Progenitor cell of endocrine pancreas (in vitro differentiated cells): ENCODE measurements around the gene ADNP2. TPM values are rescaled to one million over a fixed set of nuclear protein-coding genes. Genes with fewer than 3 reads are reported as not detected.
A peak's percentile ranks its signal among the peaks of the same experiment; 100 is the strongest.

Source experiments
- DNase-seq: peaks from one replicate; pipeline ENCODE4 v3.0.0; 2021; ENCODE audit warnings: low spot score; ENCODE audit not compliant: unreplicated experiment
- H3K27ac Mint-ChIP-seq: 2 replicates; pipeline ENCODE4 v1.8.0; 2021; ENCODE audit warnings: mild to moderate bottlenecking, moderate library complexity, mixed read lengths
- H3K27me3 Mint-ChIP-seq: 2 replicates; pipeline ENCODE4 v1.8.0; 2021; ENCODE audit warnings: mixed read lengths
- H3K36me3 Mint-ChIP-seq: 2 replicates; pipeline ENCODE4 v1.8.0; 2022; ENCODE audit warnings: mixed read lengths; ENCODE audit not compliant: insufficient read depth
- H3K4me1 Mint-ChIP-seq: 2 replicates; pipeline ENCODE4 v1.8.0; 2021; ENCODE audit warnings: low read depth, mixed read lengths
- H3K4me3 Mint-ChIP-seq: 2 replicates; pipeline ENCODE4 v1.8.0; 2021; ENCODE audit warnings: low read depth, mild to moderate bottlenecking, moderate library complexity, mixed read lengths
- H3K9me3 Mint-ChIP-seq: 2 replicates; pipeline ENCODE4 v1.8.0; 2021; ENCODE audit warnings: low read depth, mixed read lengths
- total RNA-seq: library from RNA; stranded (reverse); gene quantifications from 2 replicates; pipeline ENCODE4 v1.2.1, GENCODE V29; 2021
- TF ChIP-seq, protein P1 (sequence below): fragments of 200-600 bp; sonication (generic); IDR thresholded peaks from one replicate; pipeline ENCODE4 v1.5.0; 2021; ENCODE audit warnings: antibody characterized with exemption, mild to moderate bottlenecking; ENCODE audit not compliant: unreplicated experiment

The ADNP2 gene
- total RNA-seq, 1 donor from 2014 or later, result 31.8 TPM

DNA sequence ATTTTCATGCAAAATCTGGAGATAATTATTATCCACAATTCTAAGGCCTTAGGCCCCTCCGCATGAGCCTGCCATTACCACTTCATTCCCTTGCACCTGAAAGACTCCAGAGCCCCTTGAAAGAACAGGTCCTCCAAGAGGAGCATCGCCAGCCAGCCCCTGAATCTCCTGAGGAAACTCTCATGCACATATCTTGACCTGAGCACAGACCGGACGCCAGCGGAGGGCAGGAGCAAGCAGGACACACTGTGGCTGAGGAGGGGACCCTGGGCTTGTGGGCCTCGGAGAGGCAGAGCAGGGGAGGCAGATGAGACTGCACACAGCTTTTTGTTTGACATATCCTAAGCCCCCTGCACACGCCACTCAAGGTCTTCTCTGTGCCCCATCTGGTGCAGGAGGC, 13.6 kb upstream of the ADNP2 start:
- TF ChIP-seq, protein P1, sequence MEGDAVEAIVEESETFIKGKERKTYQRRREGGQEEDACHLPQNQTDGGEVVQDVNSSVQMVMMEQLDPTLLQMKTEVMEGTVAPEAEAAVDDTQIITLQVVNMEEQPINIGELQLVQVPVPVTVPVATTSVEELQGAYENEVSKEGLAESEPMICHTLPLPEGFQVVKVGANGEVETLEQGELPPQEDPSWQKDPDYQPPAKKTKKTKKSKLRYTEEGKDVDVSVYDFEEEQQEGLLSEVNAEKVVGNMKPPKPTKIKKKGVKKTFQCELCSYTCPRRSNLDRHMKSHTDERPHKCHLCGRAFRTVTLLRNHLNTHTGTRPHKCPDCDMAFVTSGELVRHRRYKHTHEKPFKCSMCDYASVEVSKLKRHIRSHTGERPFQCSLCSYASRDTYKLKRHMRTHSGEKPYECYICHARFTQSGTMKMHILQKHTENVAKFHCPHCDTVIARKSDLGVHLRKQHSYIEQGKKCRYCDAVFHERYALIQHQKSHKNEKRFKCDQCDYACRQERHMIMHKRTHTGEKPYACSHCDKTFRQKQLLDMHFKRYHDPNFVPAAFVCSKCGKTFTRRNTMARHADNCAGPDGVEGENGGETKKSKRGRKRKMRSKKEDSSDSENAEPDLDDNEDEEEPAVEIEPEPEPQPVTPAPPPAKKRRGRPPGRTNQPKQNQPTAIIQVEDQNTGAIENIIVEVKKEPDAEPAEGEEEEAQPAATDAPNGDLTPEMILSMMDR, result no peak
- H3K27ac Mint-ChIP-seq, result no peak overlapping the region

GRCh38 chr18:80096032-80096565, 13.0 kb upstream of the ADNP2 start:
- H3K4me1 Mint-ChIP-seq, result no peaks in the 10 kb centered on the region
- DNase-seq, result no peak
- H3K36me3 Mint-ChIP-seq, result no peaks in the 10 kb centered on the region
- H3K27me3 Mint-ChIP-seq, result no peaks in the 10 kb centered on the region
- H3K27ac Mint-ChIP-seq, result no peak overlapping the region
- TF ChIP-seq, protein P1, result no peak
- H3K9me3 Mint-ChIP-seq, result peaks cover 15% of the 10 kb centered on the region
- no peak overlapping the region for H3K4me3 Mint-ChIP-seq

More for the DNA sequence above, 13.6 kb upstream of the ADNP2 start:
- H3K4me3 Mint-ChIP-seq, result no peak overlapping the region
- H3K4me1 Mint-ChIP-seq, result no peaks in the 10 kb centered on the region
- DNase-seq, result no peak
- peaks cover 13% of the 10 kb centered on the region for H3K9me3 Mint-ChIP-seq
- no peaks in the 10 kb centered on the region for H3K36me3 Mint-ChIP-seq
- H3K27me3 Mint-ChIP-seq, result no peaks in the 10 kb centered on the region

DNA sequence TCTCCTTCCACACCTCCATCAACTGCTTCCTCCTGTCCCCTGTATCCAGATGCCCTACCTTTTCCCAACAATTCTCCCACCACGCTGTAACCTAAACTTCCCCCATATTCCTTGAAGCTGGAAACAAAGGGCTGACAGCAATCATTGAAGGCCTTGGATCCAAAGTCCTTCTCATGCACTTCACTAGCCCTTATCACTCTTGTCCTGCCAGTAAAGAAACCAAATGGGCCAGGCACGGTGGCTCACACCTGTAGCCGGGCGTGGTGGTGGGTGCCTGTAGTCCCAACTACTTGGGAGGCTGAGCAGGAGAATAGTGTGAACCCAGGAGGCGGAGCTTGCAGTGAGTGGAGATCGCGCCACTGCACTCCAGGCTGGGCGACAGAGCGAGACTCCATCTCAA, 11.9 kb upstream of the ADNP2 start:
- Mint-ChIP-seq H3K4me3 (no peak overlapping the region), H3K9me3 (peaks cover 8% of the 10 kb centered on the region), H3K36me3 (no peaks in the 10 kb centered on the region), H3K27me3 (no peaks in the 10 kb centered on the region), H3K27ac (no peak overlapping the region), H3K4me1 (no peaks in the 10 kb centered on the region)
- no peak for DNase-seq
- TF ChIP-seq, protein P1, result no peak

- DNase-seq, result no peak
- Mint-ChIP-seq H3K36me3 (no peaks in the 10 kb centered on the region), H3K27me3 (no peaks in the 10 kb centered on the region), H3K9me3 (peaks cover 5% of the 10 kb centered on the region), H3K4me1 (peaks cover 20% of the 10 kb centered on the region), H3K4me3 (no peak overlapping the region), H3K27ac (no peak overlapping the region)
- TF ChIP-seq, protein P1, result no peak
Observed at GRCh38 chr18:80103231-80103630, 5.8 kb upstream of the ADNP2 start.

DNA sequence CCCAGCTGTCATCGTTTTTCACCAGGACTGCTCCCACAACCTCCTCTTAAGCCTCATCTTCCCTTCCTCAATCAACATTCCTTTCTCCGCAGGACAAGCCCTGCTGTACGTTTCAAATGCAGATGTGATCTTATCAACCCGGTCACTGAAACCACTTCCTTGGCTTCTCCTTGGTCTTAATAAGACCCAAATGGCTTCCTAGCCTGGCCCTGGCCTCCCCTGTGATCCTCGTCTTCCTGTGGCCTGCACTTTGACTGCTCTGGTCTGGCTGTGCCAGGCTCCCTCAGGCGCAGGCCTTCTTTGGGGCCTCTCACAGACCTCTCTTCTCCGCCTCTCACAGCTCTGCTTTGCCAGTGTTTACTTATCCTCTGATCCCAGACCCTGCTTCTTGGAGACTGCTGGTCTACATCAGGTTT, 4.7 kb upstream of the ADNP2 start:
- Mint-ChIP-seq H3K9me3 (peaks cover 5% of the 10 kb centered on the region), H3K27me3 (no peaks in the 10 kb centered on the region), H3K36me3 (no peaks in the 10 kb centered on the region), H3K4me3 (no peak overlapping the region), H3K4me1 (peaks cover 20% of the 10 kb centered on the region), H3K27ac (peak overlapping the region; percentile 10)
- TF ChIP-seq, protein P1, result no peak
- no peak for DNase-seq
